GM21447 (cell line): Measurements from ENCODE around the gene SRPK2.
A peak's percentile ranks its signal among the peaks of the same experiment; 100 is the strongest.
"Not testable (repeated sequence)": the region's sequence is repeated elsewhere in the genome, so short reads cannot be mapped to it uniquely, and the experiment has no call there.

Experiments
- ATAC-seq: cut with Tn5 transposase; IDR thresholded peaks from one replicate; pipeline ENCODE4 v1.9.1; 2021; ENCODE audit not compliant: unreplicated experiment

SRPK2 gene

GRCh38 chr7:105345003-105345402 is 43.7 kb downstream of the SRPK2 start:
- no peak for ATAC-seq

- no peak for ATAC-seq
These were observed 49.1 kb downstream of the SRPK2 start for GRCh38 chr7:105339404-105340323.

GRCh38 chr7:105337529-105337928 is 51.2 kb downstream of the SRPK2 start:
- ATAC-seq, result no peak

GRCh38 chr7:105336009-105336408 is 52.7 kb downstream of the SRPK2 start:
- ATAC-seq, result no peak

- ATAC-seq, result not testable (repeated sequence)
These were observed 56.1 kb downstream of the SRPK2 start for GRCh38 chr7:105332661-105333060.

- ATAC-seq, result no peak
These were observed 58.2 kb downstream of the SRPK2 start for GRCh38 chr7:105330526-105330925.

- ATAC-seq, result no peak
These were observed 61.5 kb downstream of the SRPK2 start for GRCh38 chr7:105327201-105327600.

GRCh38 chr7:105325216-105325904 is 63.4 kb downstream of the SRPK2 start:
- peak; percentile 80 for ATAC-seq

GRCh38 chr7:105324606-105325005 is 64.1 kb downstream of the SRPK2 start:
- ATAC-seq, result not testable (repeated sequence)

- no peak for ATAC-seq
These were observed 65.4 kb downstream of the SRPK2 start for GRCh38 chr7:105323366-105323765.

GRCh38 chr7:105322655-105323277 is 66.0 kb downstream of the SRPK2 start:
- no peak for ATAC-seq

- ATAC-seq, result no peak
These were observed 66.8 kb downstream of the SRPK2 start for GRCh38 chr7:105321754-105322455.

- no peak for ATAC-seq
These were observed 67.8 kb downstream of the SRPK2 start for GRCh38 chr7:105320896-105321295.

- no peak for ATAC-seq
These were observed 69.1 kb downstream of the SRPK2 start for GRCh38 chr7:105319578-105319977.

GRCh38 chr7:105316578-105317344 is 72.0 kb downstream of the SRPK2 start:
- ATAC-seq, result no peak

- no peak for ATAC-seq
These were observed 73.4 kb downstream of the SRPK2 start for GRCh38 chr7:105315357-105315756.

GRCh38 chr7:105309235-105310169 is 79.2 kb downstream of the SRPK2 start:
- no peak for ATAC-seq

GRCh38 chr7:105307163-105307672 is 81.5 kb downstream of the SRPK2 start:
- ATAC-seq, result no peak

- no peak for ATAC-seq
These were observed 82.4 kb downstream of the SRPK2 start for GRCh38 chr7:105306298-105306748.
